Mucosa of descending colon (tissue), 3 donors: ENCODE results near the gene CFAP210. TPM values are rescaled to one million over a fixed set of nuclear protein-coding genes. Genes with fewer than 3 reads are reported as not detected.

Experiments used
- ATAC-seq: fragments of 200-7000 bp; cut with Tn5 transposase; one replicate; pipeline ENCODE4 v1.9.1; 2020; ENCODE audit warnings: mild to moderate bottlenecking, moderate library complexity
- DNase-seq, 3 donors: peaks; one replicate each; pipeline ENCODE4 v3.0.0-alpha.2; 2020
- H3K36me3 ChIP-seq: fragments of 200-600 bp; one replicate; pipeline ENCODE4 v1.8.0; 2021; ENCODE audit warnings: low read depth, mild to moderate bottlenecking
- H3K4me1 ChIP-seq: fragments of 200-600 bp; one replicate; pipeline ENCODE4 v1.8.0; 2021; ENCODE audit warnings: low read depth, mild to moderate bottlenecking
- H3K4me3 ChIP-seq: fragments of 200-600 bp; one replicate; pipeline ENCODE4 v1.8.0; 2021; ENCODE audit warnings: mild to moderate bottlenecking
- H3K9me3 ChIP-seq: fragments of 200-600 bp; one replicate; pipeline ENCODE4 v1.8.0; 2021; ENCODE audit warnings: mild to moderate bottlenecking
- CTCF ChIP-seq: fragments of 200-600 bp; IDR thresholded peaks from one replicate; pipeline ENCODE4 v1.8.0; 2022; ENCODE audit warnings: antibody characterized with exemption, mild to moderate bottlenecking
- intact Hi-C, 2 donors: fragments of 100-400 bp; cut with DNase I in 1 of 2; cut with micrococcal nuclease in 1 of 2; formaldehyde crosslinking; loops; one replicate each; pipeline versions ENCODE4 v1.11.0 to v1.11.1; 2022; cut with DNase I, micrococcal nuclease
- total RNA-seq, 3 donors: library from RNA; stranded (reverse); fragmentation: NEBNext Ultra II Directional in 2 of 3; extraction: Animal tissue kit (Norgen Biotek cat#: 25700) in 2 of 3; gene quantifications; one replicate each; pipeline versions ENCODE4 v1.2.1 to v1.2.4, GENCODE V29; 2021 to 2023
- donor health status: DM: no; HTN: no; CAD: no; lungs with moderate emphysema.
- donor health status: DM: no; HTN: no; CAD: no.
- donor health status: DM: no; HTN: yes; CAD: no.

Gene CFAP210
- total RNA-seq, 3 donors from 2014 or later, result not detected

- peak in 2 of 3 donors; percentile 55 to 79 for DNase-seq
- no peak for TF ChIP-seq CTCF
- H3K9me3 ChIP-seq, result no peaks in the 10 kb centered on the region
- peaks cover 58% of the 10 kb centered on the region for H3K4me1 ChIP-seq
- intact Hi-C loops, result no loop called here
- H3K4me3 ChIP-seq, result no peak overlapping the region
- no peaks in the 10 kb centered on the region for H3K36me3 ChIP-seq
- ATAC-seq, result peak; percentile 31
These were observed 17.7 kb upstream of the CFAP210 start for GRCh38 chr2:169711751-169712509.

GRCh38 chr2:169709981-169710380 lies 15.8 kb upstream of the CFAP210 start:
- no peaks in the 10 kb centered on the region for H3K36me3 ChIP-seq
- no peaks in the 10 kb centered on the region for H3K9me3 ChIP-seq
- H3K4me1 ChIP-seq, result peaks cover 44% of the 10 kb centered on the region
- intact Hi-C loops, result no loop called here
- no peak for TF ChIP-seq CTCF
- H3K4me3 ChIP-seq, result no peak overlapping the region
- DNase-seq, result peak in 2 of 3 donors; percentile 29 to 57
- peak; percentile 16 for ATAC-seq

GRCh38 chr2:169709331-169709730 lies 15.1 kb upstream of the CFAP210 start:
- no peak for TF ChIP-seq CTCF
- Histone ChIP-seq H3K4me1 (peaks cover 38% of the 10 kb centered on the region), H3K36me3 (no peaks in the 10 kb centered on the region), H3K9me3 (no peaks in the 10 kb centered on the region), H3K4me3 (no peak overlapping the region)
- intact Hi-C loops, result no loop called here
- ATAC-seq (no peak), DNase-seq (no peak)

GRCh38 chr2:169707626-169708025 lies 13.4 kb upstream of the CFAP210 start:
- H3K36me3 ChIP-seq, result no peaks in the 10 kb centered on the region
- DNase-seq (no peak), ATAC-seq (no peak)
- no peak overlapping the region for H3K4me3 ChIP-seq
- no peaks in the 10 kb centered on the region for H3K9me3 ChIP-seq
- TF ChIP-seq CTCF, result no peak
- H3K4me1 ChIP-seq, result peaks cover 22% of the 10 kb centered on the region
- intact Hi-C loops, result no loop called here

GRCh38 chr2:169705927-169706326 lies 11.7 kb upstream of the CFAP210 start:
- intact Hi-C loops, result no loop called here
- H3K9me3 ChIP-seq, result no peaks in the 10 kb centered on the region
- no peak for TF ChIP-seq CTCF
- no peak overlapping the region for H3K4me3 ChIP-seq
- no peak for ATAC-seq
- peaks cover 8% of the 10 kb centered on the region for H3K4me1 ChIP-seq
- no peak for DNase-seq
- H3K36me3 ChIP-seq, result no peaks in the 10 kb centered on the region
